GM12878 (cell line): Measurements from ENCODE around the gene NIPAL1. TPM values are rescaled to one million over a fixed set of nuclear protein-coding genes. Genes with fewer than 3 reads are reported as not detected.

ENCODE experiments used
- ATAC-seq: fragments of 200-7000 bp; cut with Tn5 transposase; 3 replicates; pipeline ENCODE4 v1.9.1; 2020; ENCODE audit warnings: mild to moderate bottlenecking, moderate library complexity
- BruUV-seq: library from RNA; stranded (reverse); fragments of 400-500 nt; replicated peaks from 2 replicates; lab custom pipeline; 2021; lab: Mats Ljungman, UMichigan
- CTCF ChIA-PET: fragments of 300-600 bp; sonication (Branson Sonifier 250); formaldehyde crosslinking; extraction: SDS; loops from one replicate; lab custom pipeline; 2021; ENCODE audit warnings: inconsistent platforms; lab: Yijun Ruan, JAX
- POLR2A ChIA-PET: fragments of 350-600 bp; formaldehyde crosslinking; extraction: SDS; loops from one replicate; lab custom pipeline; 2021; ENCODE audit warnings: inconsistent platforms; lab: Charles Lee
- RAD21 ChIA-PET: fragments of 300-600 bp; sonication (Branson Sonifier 250); formaldehyde crosslinking; loops from one replicate; lab custom pipeline; 2023; ENCODE audit warnings: antibody characterized with exemption; ENCODE audit not compliant: unreplicated experiment; lab: Charles Lee
- SMC1A ChIA-PET: fragments of 300-600 bp; sonication (Branson Sonifier 250); formaldehyde crosslinking; loops from one replicate; lab custom pipeline; 2023; ENCODE audit not compliant: unreplicated experiment, uncharacterized antibody; lab: Charles Lee
- DNase-seq: peaks from one replicate; pipeline ENCODE4 v3.0.0-alpha.2; 2011; ENCODE audit warnings: low read depth, low spot score
- FAIRE-seq: peaks from 3 replicates; lab custom pipeline; 2011; peaks lifted over from hg19 to GRCh38; lab: Jason Lieb, UNC
- H2AFZ ChIP-seq: 2 replicates; pipeline ENCODE4 v1.6.0; 2011; ENCODE audit warnings: low read depth, low read length, control low read depth; ENCODE audit not compliant: control insufficient read depth
- H3K27ac ChIP-seq: 2 replicates; pipeline ENCODE4 v1.5.1; 2011; ENCODE audit warnings: control low read depth; ENCODE audit not compliant: control insufficient read depth, insufficient read depth
- H3K27me3 ChIP-seq, 2 experiments: replicated peaks in 1 of 2; 2 replicates each; pipeline versions ENCODE4 v1.6.0 to v1.6.1; 2011; ENCODE audit warnings: low read length in 1 of 2; ENCODE audit not compliant: control insufficient read depth in 2 of 2, insufficient read depth in 2 of 2
- H3K36me3 ChIP-seq, 2 experiments: 2 replicates each; pipeline ENCODE4 v1.5.1; 2011; ENCODE audit warnings: low read length in 1 of 2; ENCODE audit not compliant: control insufficient read depth in 2 of 2, insufficient read depth in 2 of 2
- H3K4me1 ChIP-seq: 2 replicates; pipeline ENCODE4 v1.6.1; 2011; ENCODE audit warnings: mild to moderate bottlenecking, low read length, moderate library complexity, mixed read lengths; ENCODE audit not compliant: control insufficient read depth, insufficient read depth
- H3K4me2 ChIP-seq: 2 replicates; pipeline ENCODE4 v1.6.0; 2011; ENCODE audit warnings: control low read depth; ENCODE audit not compliant: control insufficient read depth, insufficient read depth
- H3K4me3 ChIP-seq: fragments of 200-600 bp; sonication (generic); 2 replicates; pipeline ENCODE4 v1.5.1; 2016
- H3K79me2 ChIP-seq: 2 replicates; pipeline ENCODE4 v1.6.0; 2011; ENCODE audit warnings: low read length; ENCODE audit not compliant: control insufficient read depth, insufficient read depth
- H3K9ac ChIP-seq: 2 replicates; pipeline ENCODE4 v1.8.0; 2011; ENCODE audit warnings: low read length, control low read depth, mixed read lengths; ENCODE audit not compliant: control insufficient read depth, insufficient read depth
- H3K9me3 ChIP-seq: replicated peaks from 3 replicates; pipeline ENCODE4 v1.5.1; 2011; ENCODE audit warnings: mild to moderate bottlenecking, low read length; ENCODE audit not compliant: control insufficient read depth, insufficient read depth
- H4K20me1 ChIP-seq: 2 replicates; pipeline ENCODE4 v1.6.0; 2011; ENCODE audit not compliant: control insufficient read depth, insufficient read depth
- ATF2 ChIP-seq: IDR thresholded peaks from 2 replicates; pipeline ENCODE4 v1.6.1; 2012; ENCODE audit warnings: low read length, inconsistent platforms
- BCL3 ChIP-seq: IDR thresholded peaks from 2 replicates; pipeline ENCODE4 v1.6.1; 2011; ENCODE audit warnings: borderline replicate concordance, low read depth, mild to moderate bottlenecking, moderate library complexity, low read length; ENCODE audit not compliant: insufficient read depth, poor library complexity, severe bottlenecking
- CREM ChIP-seq: IDR thresholded peaks from 2 replicates; pipeline ENCODE4 v1.6.1; 2014; ENCODE audit warnings: antibody characterized with exemption, low read depth
- HCFC1 ChIP-seq: fragments of 150-350 bp; IDR thresholded peaks from 2 replicates; pipeline ENCODE4 v1.6.1; 2014; ENCODE audit warnings: low read length
- IRF3 ChIP-seq: fragments of 450-650 bp; IDR thresholded peaks from 2 replicates; pipeline ENCODE4 v1.6.1; 2014; ENCODE audit warnings: mild to moderate bottlenecking
- MEF2A ChIP-seq: IDR thresholded peaks from 2 replicates; pipeline ENCODE4 v1.6.1; 2011; ENCODE audit warnings: low read depth, mild to moderate bottlenecking, low read length, moderate library complexity; ENCODE audit not compliant: insufficient read depth
- SMAD1 ChIP-seq: fragments of 450-650 bp; IDR thresholded peaks from 2 replicates; pipeline ENCODE4 v1.6.1; 2018; ENCODE audit warnings: mild to moderate bottlenecking, low read depth; ENCODE audit not compliant: partially characterized antibody
- SPI1 ChIP-seq: IDR thresholded peaks from 2 replicates; pipeline ENCODE4 v1.6.1; 2011; ENCODE audit warnings: low read depth, mild to moderate bottlenecking, low read length, moderate library complexity, borderline replicate concordance; ENCODE audit not compliant: insufficient read depth
- TAF1 ChIP-seq: IDR thresholded peaks from 2 replicates; pipeline ENCODE4 v1.6.1; 2011; ENCODE audit warnings: mild to moderate bottlenecking, low read depth, low read length, borderline replicate concordance
- ZSCAN29 ChIP-seq: fragments of 450-650 bp; IDR thresholded peaks from 2 replicates; pipeline ENCODE4 v1.6.1; 2017; ENCODE audit warnings: mild to moderate bottlenecking, moderate library complexity
- ZZZ3 ChIP-seq: IDR thresholded peaks from 2 replicates; pipeline ENCODE4 v1.6.1; 2011; ENCODE audit warnings: low read depth; ENCODE audit not compliant: control insufficient read depth, insufficient read length
- WGBS: methylation state at CpG from one replicate; pipeline ENCODE4 v1.1.6; 2016; ENCODE audit warnings: low lambda C conversion rate; ENCODE audit not compliant: insufficient replicate concordance, insufficient coverage; ENCODE audit errors: missing lambda C conversion rate; 5-methylcytosine and 5-hydroxymethylcytosine counted together
- in situ Hi-C: fragments of 300-500 bp; cut with MboI; formaldehyde crosslinking; loops from 9 replicates; pipeline ENCODE4 v1.14.3; 2018; ENCODE audit warnings: mixed read lengths
- intact Hi-C: fragments of 100-400 bp; cut with micrococcal nuclease; formaldehyde crosslinking; loops from one replicate; pipeline ENCODE4 v1.14.2; 2022; ENCODE audit not compliant: unreplicated experiment
- polyA plus RNA-seq, 11 experiments: library from polyadenylated mRNA; depleted of rRNA in 4 of 11; unstranded in 6 of 11; stranded (reverse) in 5 of 11; fragments of >200 nt; fragmentation: Nextera tagmentation in 4 of 11; fragmentation: Illumina TruSeq in 1 of 11; extraction: Ambion mirVana in 4 of 11; extraction: Trizol in 1 of 11; gene quantifications; 1 replicate in 1 of 11; 2 replicates in 10 of 11; pipeline versions ENCODE4 v1.2.1 to v1.2.3, GENCODE V29; 2011 to 2016; ENCODE audit warnings: inconsistent platforms in 2 of 11, missing spikeins in 2 of 11, low read depth in 1 of 11
- total RNA-seq, 4 experiments: library from RNA; depleted of rRNA in 3 of 4; stranded (reverse); fragments of >200 nt in 3 of 4; fragmentation: Illumina TruSeq in 1 of 4; extraction: Trizol in 1 of 4; gene quantifications; 2 replicates each; pipeline versions ENCODE4 v1.2.1 to v1.2.3, GENCODE V29; 2013 to 2021
- TF ChIP-seq, protein P1 (sequence below): fragments of 450-650 bp; IDR thresholded peaks from 2 replicates; pipeline ENCODE4 v1.6.1; 2017; ENCODE audit warnings: antibody characterized with exemption, mild to moderate bottlenecking, moderate library complexity

The NIPAL1 gene
- total and polyA plus RNA-seq, 10 of the 15 experiments (the other 5 are each of a cell fraction or from before 2014, with no cell fraction given): 0.46 to 9.7 (median 5.9) TPM

- no TSS peak for BruUV-seq
- in situ Hi-C loops (no loop called here), intact Hi-C loops (no loop called here)
- Histone ChIP-seq H3K79me2 (no peaks in the 10 kb centered on the region), H3K9me3 (peaks cover 4% of the 10 kb centered on the region; the same call in 2 of the 3 replicates), H3K27ac (peak overlapping the region; percentile 24), H3K4me2 (peak overlapping the region; percentile 4; the same call in 1 of the 2 replicates), H3K9ac (no peak overlapping the region), H3K4me1 (peaks cover 26% of the 10 kb centered on the region), H3K36me3 (no peaks in the 10 kb centered on the region), H3K4me3 (no peak overlapping the region), H3K27me3 (no peaks in the 10 kb centered on the region), H4K20me1 (no peaks in the 10 kb centered on the region), H2AFZ (peak overlapping the region; percentile 23; the same call in 1 of the 2 replicates)
- peak; percentile 93 for ATAC-seq
- ChIA-PET CTCF (interaction anchor here (0.7 to 1.7 kb wide), 9 partner anchors 12 to 225 kb away, joined by 3 to 5 read pairs (median 4); no protein-coding TSS in a partner anchor), RAD21 (interaction anchor here (0.6 to 3.4 kb wide), 9 partner anchors 17 to 194 kb away, joined by 3 to 14 read pairs (median 3); no protein-coding TSS in a partner anchor), SMC1A (interaction anchor here (1.0 to 2.6 kb wide), 7 partner anchors 14 to 44 kb away, joined by 3 to 10 read pairs (median 5); no protein-coding TSS in a partner anchor), POLR2A (interaction anchor here (1.7 kb wide), 1 partner anchor 18 kb away, joined by 6 read pairs; no protein-coding TSS in a partner anchor)
- DNase-seq: peak; percentile 40
- peak; percentile 72 for FAIRE-seq
- WGBS: 7% methylated on average over 1 of the region's 1 CpG
- TF ChIP-seq, protein P1, sequence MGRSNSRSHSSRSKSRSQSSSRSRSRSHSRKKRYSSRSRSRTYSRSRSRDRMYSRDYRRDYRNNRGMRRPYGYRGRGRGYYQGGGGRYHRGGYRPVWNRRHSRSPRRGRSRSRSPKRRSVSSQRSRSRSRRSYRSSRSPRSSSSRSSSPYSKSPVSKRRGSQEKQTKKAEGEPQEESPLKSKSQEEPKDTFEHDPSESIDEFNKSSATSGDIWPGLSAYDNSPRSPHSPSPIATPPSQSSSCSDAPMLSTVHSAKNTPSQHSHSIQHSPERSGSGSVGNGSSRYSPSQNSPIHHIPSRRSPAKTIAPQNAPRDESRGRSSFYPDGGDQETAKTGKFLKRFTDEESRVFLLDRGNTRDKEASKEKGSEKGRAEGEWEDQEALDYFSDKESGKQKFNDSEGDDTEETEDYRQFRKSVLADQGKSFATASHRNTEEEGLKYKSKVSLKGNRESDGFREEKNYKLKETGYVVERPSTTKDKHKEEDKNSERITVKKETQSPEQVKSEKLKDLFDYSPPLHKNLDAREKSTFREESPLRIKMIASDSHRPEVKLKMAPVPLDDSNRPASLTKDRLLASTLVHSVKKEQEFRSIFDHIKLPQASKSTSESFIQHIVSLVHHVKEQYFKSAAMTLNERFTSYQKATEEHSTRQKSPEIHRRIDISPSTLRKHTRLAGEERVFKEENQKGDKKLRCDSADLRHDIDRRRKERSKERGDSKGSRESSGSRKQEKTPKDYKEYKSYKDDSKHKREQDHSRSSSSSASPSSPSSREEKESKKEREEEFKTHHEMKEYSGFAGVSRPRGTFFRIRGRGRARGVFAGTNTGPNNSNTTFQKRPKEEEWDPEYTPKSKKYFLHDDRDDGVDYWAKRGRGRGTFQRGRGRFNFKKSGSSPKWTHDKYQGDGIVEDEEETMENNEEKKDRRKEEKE: no peak
- TF ChIP-seq SPI1 (no peak), TAF1 (no peak), ZSCAN29 (no peak), SMAD1 (no peak), ZZZ3 (no peak), BCL3 (peak; percentile 60), HCFC1 (no peak), CREM (peak; percentile 60; the same call in 1 of the 2 replicates), IRF3 (no peak), MEF2A (0 out of 2 replicates have a peak, but pooled peaks have one; percentile 57), ATF2 (peak; percentile 48; the same call in 1 of the 2 replicates)
Observed at GRCh38 chr4:48065587-48066052, 49.0 kb downstream of the NIPAL1 start.
